SK-N-SH treated with all-trans-retinoic acid at 6 μM for 48 hours (cell line): ENCODE data around the gene EBP.
"Not testable (repeated sequence)": the region's sequence is repeated elsewhere in the genome, so short reads cannot be mapped to it uniquely, and the experiment has no call there.

Source experiments
- ATAC-seq: fragments of 200-7000 bp; cut with Tn5 transposase; 3 replicates; pipeline ENCODE4 v1.9.1; 2020; ENCODE audit warnings: mild to moderate bottlenecking, moderate library complexity
- ARNTL ChIP-seq: fragments of 450-650 bp; formaldehyde crosslinking; IDR thresholded peaks from 2 replicates; pipeline ENCODE4 v1.5.0; 2020; ENCODE audit warnings: low read depth, mild to moderate bottlenecking, moderate library complexity, borderline replicate concordance
- BACH2 ChIP-seq: fragments of 250-450 bp; sonication (Bioruptor Pico); IDR thresholded peaks from 2 replicates; pipeline ENCODE4 v1.9.0; 2021; ENCODE audit warnings: mild to moderate bottlenecking, borderline replicate concordance
- CSDC2 ChIP-seq: fragments of 250-450 bp; sonication (Bioruptor Pico); IDR thresholded peaks from 2 replicates; pipeline ENCODE4 v1.5.0; 2020; ENCODE audit warnings: mild to moderate bottlenecking, moderate library complexity
- CSRNP3 ChIP-seq: fragments of 250-450 bp; sonication (Bioruptor Pico); IDR thresholded peaks from 2 replicates; pipeline ENCODE4 v1.5.1; 2021; ENCODE audit warnings: mild to moderate bottlenecking, moderate library complexity
- ESRRG ChIP-seq: fragments of 250-450 bp; sonication (Bioruptor Pico); IDR thresholded peaks from 2 replicates; pipeline ENCODE4 v1.6.1; 2021; ENCODE audit warnings: mild to moderate bottlenecking
- GLIS3 ChIP-seq: fragments of 250-450 bp; sonication (Bioruptor Pico); IDR thresholded peaks from 2 replicates; pipeline ENCODE4 v1.5.0; 2020; ENCODE audit warnings: mild to moderate bottlenecking, moderate library complexity
- ISL1 ChIP-seq: fragments of 250-450 bp; sonication (Bioruptor Pico); IDR thresholded peaks from 2 replicates; pipeline ENCODE4 v2.1.2; 2022; ENCODE audit warnings: mild to moderate bottlenecking, moderate library complexity
- OSR1 ChIP-seq: fragments of 250-450 bp; sonication (Bioruptor Pico); IDR thresholded peaks from 2 replicates; pipeline ENCODE4 v1.8.0; 2022; ENCODE audit warnings: moderate library complexity, mild to moderate bottlenecking, inconsistent platforms
- POU6F1 ChIP-seq: fragments of 250-450 bp; sonication (Bioruptor Pico); IDR thresholded peaks from 2 replicates; pipeline ENCODE4 v1.8.0; 2021; ENCODE audit warnings: low read depth, mild to moderate bottlenecking, moderate library complexity, borderline replicate concordance
- PPARA ChIP-seq: fragments of 250-450 bp; sonication (Bioruptor Pico); IDR thresholded peaks from 2 replicates; pipeline ENCODE4 v1.5.0; 2020; ENCODE audit warnings: mild to moderate bottlenecking, borderline replicate concordance
- RARB ChIP-seq: fragments of 250-450 bp; sonication (Bioruptor Pico); IDR thresholded peaks from 2 replicates; pipeline ENCODE4 v1.8.0; 2021; ENCODE audit warnings: mild to moderate bottlenecking, moderate library complexity
- SNAI2 ChIP-seq: fragments of 250-450 bp; sonication (Bioruptor Pico); IDR thresholded peaks from 2 replicates; pipeline ENCODE4 v1.5.0; 2020; ENCODE audit warnings: mild to moderate bottlenecking, moderate library complexity
- TCF4 ChIP-seq: fragments of 250-450 bp; sonication (Bioruptor Pico); IDR thresholded peaks from 2 replicates; pipeline ENCODE4 v1.8.0; 2021; ENCODE audit warnings: mild to moderate bottlenecking, moderate library complexity, borderline replicate concordance
- TOX ChIP-seq: fragments of 250-450 bp; sonication (Bioruptor Pico); IDR thresholded peaks from 2 replicates; pipeline ENCODE4 v1.8.0; 2021; ENCODE audit warnings: mild to moderate bottlenecking, moderate library complexity, borderline replicate concordance
- TSHZ2 ChIP-seq: fragments of 250-450 bp; sonication (Bioruptor Pico); IDR thresholded peaks from 2 replicates; pipeline ENCODE4 v1.5.0; 2020; ENCODE audit warnings: mild to moderate bottlenecking, moderate library complexity
- ZC3H10 ChIP-seq: fragments of 250-450 bp; sonication (Bioruptor Pico); IDR thresholded peaks from 2 replicates; pipeline ENCODE4 v1.5.1; 2021; ENCODE audit warnings: mild to moderate bottlenecking, moderate library complexity
- ZFP3 ChIP-seq: fragments of 250-450 bp; sonication (Bioruptor Pico); IDR thresholded peaks from 2 replicates; pipeline ENCODE4 v1.5.0; 2020; ENCODE audit warnings: mild to moderate bottlenecking, moderate library complexity
- ZNF565 ChIP-seq: fragments of 450-650 bp; formaldehyde crosslinking; conservative IDR thresholded peaks from 2 replicates; pipeline ENCODE4 v1.5.0; 2020; ENCODE audit warnings: low read depth, mild to moderate bottlenecking, moderate library complexity
- ZNF70 ChIP-seq: fragments of 450-650 bp; formaldehyde crosslinking; IDR thresholded peaks from 2 replicates; pipeline ENCODE4 v1.5.0; 2020; ENCODE audit warnings: mild to moderate bottlenecking, moderate library complexity
- ZNF8 ChIP-seq: fragments of 450-650 bp; formaldehyde crosslinking; IDR thresholded peaks from 2 replicates; pipeline ENCODE4 v1.5.0; 2020; ENCODE audit warnings: mild to moderate bottlenecking, moderate library complexity

The EBP gene

GRCh38 chrX:48540480-48540879 is 18.9 kb downstream of the EBP start:
- no peak for ATAC-seq

GRCh38 chrX:48541140-48541814 is 19.7 kb downstream of the EBP start:
- ATAC-seq, result no peak
- TF ChIP-seq OSR1 (CRISPR knock-in tag) (no peak), TOX (CRISPR knock-in tag) (no peak), CSDC2 (CRISPR knock-in tag) (no peak), ISL1 (CRISPR knock-in tag) (no peak), ZNF70 (CRISPR knock-in tag) (no peak), ZC3H10 (CRISPR knock-in tag) (no peak)

More at GRCh38 chrX:48540480-48540879, 18.9 kb downstream of the EBP start:
- TF ChIP-seq OSR1 (CRISPR knock-in tag) (no peak), ARNTL (CRISPR knock-in tag) (no peak), ZNF8 (CRISPR knock-in tag) (no peak), PPARA (CRISPR knock-in tag) (no peak), CSRNP3 (CRISPR knock-in tag) (no peak), TCF4 (CRISPR knock-in tag) (no peak), ZFP3 (CRISPR knock-in tag) (no peak), RARB (CRISPR knock-in tag) (no peak), ZNF70 (CRISPR knock-in tag) (no peak), POU6F1 (CRISPR knock-in tag) (no peak), CSDC2 (CRISPR knock-in tag) (no peak), BACH2 (CRISPR knock-in tag) (no peak), GLIS3 (CRISPR knock-in tag) (no peak), SNAI2 (CRISPR knock-in tag) (no peak)

- TF ChIP-seq TSHZ2, result no peak
- no peak for ATAC-seq
Observed at GRCh38 chrX:48548871-48549270, 27.3 kb downstream of the EBP start.

GRCh38 chrX:48555731-48556325 is 34.2 kb downstream of the EBP start:
- not testable (repeated sequence) for ATAC-seq

- TF ChIP-seq POU6F1 (CRISPR knock-in tag), result no peak
- no peak for TF ChIP-seq TOX (CRISPR knock-in tag)
- TF ChIP-seq RARB (CRISPR knock-in tag), result no peak
- no peak for TF ChIP-seq ESRRG (CRISPR knock-in tag)
- TF ChIP-seq ZNF565, result no peak
- TF ChIP-seq ISL1 (CRISPR knock-in tag), result no peak
- no peak for TF ChIP-seq CSDC2 (CRISPR knock-in tag)
- no peak for TF ChIP-seq ZFP3 (CRISPR knock-in tag)
- TF ChIP-seq ZC3H10 (CRISPR knock-in tag), result no peak
- no peak for TF ChIP-seq OSR1 (CRISPR knock-in tag)
- TF ChIP-seq BACH2 (CRISPR knock-in tag), result no peak
- TF ChIP-seq CSRNP3 (CRISPR knock-in tag), result no peak
- no peak for TF ChIP-seq TSHZ2
- TF ChIP-seq, all 23 proteins: peak for 0
- ATAC-seq, result peak; percentile 89
Observed at GRCh38 chrX:48558271-48558670, 36.7 kb downstream of the EBP start.
